Retina (tissue), 1 donor: ENCODE results near the gene ADAM10.

ENCODE experiments used
- DNase-seq: peaks from one replicate; pipeline ENCODE4 v3.0.0-alpha.2; 2016

ADAM10 gene

GRCh38 chr15:58755956-58756355, 6.4 kb upstream of the ADAM10 start:
- no peak for DNase-seq

- no peak for DNase-seq
Observed at GRCh38 chr15:58755350-58755749, 5.8 kb upstream of the ADAM10 start.

GRCh38 chr15:58752716-58753115, 3.2 kb upstream of the ADAM10 start:
- DNase-seq = no peak

GRCh38 chr15:58748852-58749531, 515 bp downstream of the ADAM10 start:
- DNase-seq = peak; percentile 87

GRCh38 chr15:58748040-58748851, 1.3 kb downstream of the ADAM10 start:
- DNase-seq = no peak

GRCh38 chr15:58746174-58746573, 3.3 kb downstream of the ADAM10 start:
- no peak for DNase-seq

GRCh38 chr15:58742819-58743502, 6.5 kb downstream of the ADAM10 start:
- no peak for DNase-seq

GRCh38 chr15:58742022-58742813, 7.3 kb downstream of the ADAM10 start:
- no peak for DNase-seq

- no peak for DNase-seq
Observed at GRCh38 chr15:58741032-58741431, 8.5 kb downstream of the ADAM10 start.

- DNase-seq = no peak
Observed at GRCh38 chr15:58740436-58740835, 9.1 kb downstream of the ADAM10 start.

GRCh38 chr15:58738046-58738707, 11.3 kb downstream of the ADAM10 start:
- DNase-seq = no peak

- DNase-seq = no peak
Observed at GRCh38 chr15:58737298-58737697, 12.2 kb downstream of the ADAM10 start.

- DNase-seq = no peak
Observed at GRCh38 chr15:58736018-58736643, 13.4 kb downstream of the ADAM10 start.

- DNase-seq = no peak
Observed at GRCh38 chr15:58734859-58735258, 14.6 kb downstream of the ADAM10 start.

GRCh38 chr15:58732625-58733363, 16.7 kb downstream of the ADAM10 start:
- no peak for DNase-seq

GRCh38 chr15:58731756-58732535, 17.6 kb downstream of the ADAM10 start:
- no peak for DNase-seq

- no peak for DNase-seq
Observed at GRCh38 chr15:58726867-58727266, 22.6 kb downstream of the ADAM10 start.

GRCh38 chr15:58724466-58724865, 25.0 kb downstream of the ADAM10 start:
- no peak for DNase-seq

GRCh38 chr15:58717357-58717756, 32.1 kb downstream of the ADAM10 start:
- DNase-seq = no peak

- no peak for DNase-seq
Observed at GRCh38 chr15:58716027-58716426, 33.5 kb downstream of the ADAM10 start.
